ENCODE results near the gene SYTL1.

SYTL1 gene

GRCh38 chr1:27341525-27342252 is at the start of gene SYTL1:
Gene SYTL1, plus strand, starts transcription at chr1:27342022. Its CDS starts 3,313 bp downstream, at chr1:27345335.
- DNase-seq = peak; percentile 75

- peak; percentile 6 for DNase-seq
These were observed 49.7 kb upstream of the SYTL1 start for GRCh38 chr1:27292106-27292505.

- DNase-seq = no peak
These were observed 47.9 kb upstream of the SYTL1 start for GRCh38 chr1:27293915-27294314.

GRCh38 chr1:27296773-27297291 is 45.0 kb upstream of the SYTL1 start:
- peak; percentile 69 for DNase-seq

- no peak for DNase-seq
These were observed 43.9 kb upstream of the SYTL1 start for GRCh38 chr1:27297903-27298302.

GRCh38 chr1:27298632-27299384 is 43.0 kb upstream of the SYTL1 start:
- DNase-seq = no peak

GRCh38 chr1:27299385-27300271 is 42.2 kb upstream of the SYTL1 start:
- DNase-seq = peak; percentile 100

- DNase-seq = peak; percentile 99
These were observed 41.3 kb upstream of the SYTL1 start for GRCh38 chr1:27300341-27301051.

GRCh38 chr1:27301052-27301422 is 40.8 kb upstream of the SYTL1 start:
- no peak for DNase-seq

- DNase-seq = no peak
These were observed 40.1 kb upstream of the SYTL1 start for GRCh38 chr1:27301582-27302199.

GRCh38 chr1:27302612-27303011 is 39.2 kb upstream of the SYTL1 start:
- no peak for DNase-seq

- DNase-seq = no peak
These were observed 38.3 kb upstream of the SYTL1 start for GRCh38 chr1:27303509-27303908.

- DNase-seq = no peak
These were observed 35.8 kb upstream of the SYTL1 start for GRCh38 chr1:27306071-27306470.

GRCh38 chr1:27306892-27307761 is 34.7 kb upstream of the SYTL1 start:
- DNase-seq = no peak

- DNase-seq = no peak
These were observed 33.8 kb upstream of the SYTL1 start for GRCh38 chr1:27307874-27308598.

GRCh38 chr1:27314169-27314568 is 27.7 kb upstream of the SYTL1 start:
- DNase-seq = no peak

- DNase-seq = no peak
These were observed 27.1 kb upstream of the SYTL1 start for GRCh38 chr1:27314737-27315136.

GRCh38 chr1:27316860-27317259 is 25.0 kb upstream of the SYTL1 start:
- DNase-seq = no peak

- no peak for DNase-seq
These were observed 23.7 kb upstream of the SYTL1 start for GRCh38 chr1:27318136-27318535.

GRCh38 chr1:27318596-27318995 is 23.2 kb upstream of the SYTL1 start:
- peak; percentile 90 for DNase-seq

All from fibroblast of upper back skin (primary cell).